GM21529 (cell line): ENCODE results near the gene PPP1R3E.
A peak's percentile ranks its signal among the peaks of the same experiment; 100 is the strongest.

Experiments used
- ATAC-seq: cut with Tn5 transposase; IDR thresholded peaks from one replicate; pipeline ENCODE4 v1.9.1; 2021; ENCODE audit not compliant: unreplicated experiment

The PPP1R3E gene

DNA sequence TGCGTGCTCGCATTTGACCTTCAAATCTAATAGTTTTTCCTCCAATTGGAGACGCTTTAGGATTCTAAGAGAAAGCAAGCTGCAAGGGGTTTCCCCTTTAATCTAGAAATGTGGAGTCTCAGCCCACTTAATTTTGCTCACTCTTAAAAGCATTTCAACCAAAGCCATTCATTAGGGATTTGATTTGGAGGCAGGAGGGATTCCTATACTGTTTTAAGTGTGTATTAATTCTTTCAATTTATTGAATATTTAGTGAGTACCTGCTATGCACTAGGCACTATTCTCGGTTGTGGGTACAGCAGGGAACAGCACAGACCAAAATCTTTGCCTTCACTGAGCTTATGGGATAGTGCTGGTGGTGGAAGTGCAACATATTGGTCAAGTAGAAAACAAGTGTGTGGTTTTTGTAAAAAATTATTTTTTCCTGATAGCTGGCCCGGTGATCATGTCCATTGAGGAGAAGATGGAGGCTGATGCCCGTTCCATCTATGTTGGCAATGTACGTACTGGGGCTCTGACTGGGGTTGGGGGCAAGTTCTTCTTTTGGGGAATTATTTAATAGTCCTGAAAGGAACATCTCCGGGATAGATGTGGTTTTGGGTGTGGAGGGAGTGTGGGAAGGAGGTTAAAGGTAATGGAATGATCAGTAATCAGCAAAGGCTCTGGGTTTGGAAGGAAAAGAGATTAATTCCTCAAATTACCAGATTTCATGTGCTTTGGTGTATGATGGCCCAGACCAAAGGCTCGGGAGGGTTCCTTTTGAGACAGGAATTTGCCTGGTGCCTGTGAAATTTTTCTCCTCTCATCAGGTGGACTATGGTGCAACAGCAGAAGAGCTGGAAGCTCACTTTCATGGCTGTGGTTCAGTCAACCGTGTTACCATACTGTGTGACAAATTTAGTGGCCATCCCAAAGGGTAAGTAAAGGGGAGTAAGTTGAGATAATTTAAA lies 20.2 kb upstream of the PPP1R3E start:
- ATAC-seq = no peak

GRCh38 chr14:23321572-23322547 lies 19.2 kb upstream of the PPP1R3E start:
- peak; percentile 17 for ATAC-seq

DNA sequence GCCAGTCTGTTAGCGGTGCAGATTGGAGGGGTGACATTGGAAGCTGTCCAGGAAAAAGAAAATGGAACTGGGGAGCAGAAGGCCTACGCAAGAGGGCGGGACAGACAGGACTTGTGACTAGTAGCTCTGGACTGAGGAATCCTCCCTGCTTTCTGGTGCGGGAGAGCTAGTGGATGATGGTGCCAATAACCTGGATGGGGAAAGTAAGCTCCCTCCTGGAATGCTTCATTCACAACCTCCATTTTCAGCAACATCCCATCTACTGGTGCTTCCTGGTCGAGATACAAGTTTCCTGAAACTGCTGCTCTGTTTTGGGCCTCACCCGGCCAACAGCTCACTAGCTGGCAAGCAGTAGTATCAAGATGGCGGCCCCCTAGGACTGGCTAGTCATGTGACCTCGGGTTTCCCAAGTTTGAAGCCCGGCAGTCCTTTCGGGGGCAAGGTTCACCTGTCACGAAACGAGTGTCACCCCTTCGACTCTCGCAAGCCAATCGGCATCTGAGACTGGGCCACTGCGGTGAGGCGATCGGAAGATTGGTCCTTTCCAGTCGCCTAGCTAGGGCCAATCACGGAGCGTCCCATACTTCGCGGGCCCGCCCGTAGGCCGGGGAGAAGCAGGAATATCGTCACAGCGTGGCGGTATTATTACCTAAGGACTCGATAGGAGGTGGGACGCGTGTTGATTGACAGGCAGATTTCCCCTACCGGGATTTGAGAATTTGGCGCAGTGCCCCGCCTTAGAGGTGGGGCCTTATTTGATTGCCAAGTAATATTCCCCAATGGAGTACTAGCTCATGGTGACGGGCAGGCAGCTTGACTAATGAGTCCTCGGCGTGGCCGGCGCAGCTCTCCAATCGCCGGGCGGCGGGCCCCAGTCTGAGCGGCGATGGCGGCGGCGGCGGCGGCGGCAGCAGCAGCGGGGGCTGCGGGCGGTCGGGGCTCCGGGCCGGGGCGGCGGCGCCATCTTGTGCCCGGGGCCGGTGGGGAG lies 18.2 kb upstream of the PPP1R3E start, which contains the start of gene PABPN1:
PABPN1 (plus strand) TSS at position 874 of the 988 bp plus-strand sequence; CDS start at position 887, 13 bp downstream.
- peak; percentile 86 for ATAC-seq

DNA sequence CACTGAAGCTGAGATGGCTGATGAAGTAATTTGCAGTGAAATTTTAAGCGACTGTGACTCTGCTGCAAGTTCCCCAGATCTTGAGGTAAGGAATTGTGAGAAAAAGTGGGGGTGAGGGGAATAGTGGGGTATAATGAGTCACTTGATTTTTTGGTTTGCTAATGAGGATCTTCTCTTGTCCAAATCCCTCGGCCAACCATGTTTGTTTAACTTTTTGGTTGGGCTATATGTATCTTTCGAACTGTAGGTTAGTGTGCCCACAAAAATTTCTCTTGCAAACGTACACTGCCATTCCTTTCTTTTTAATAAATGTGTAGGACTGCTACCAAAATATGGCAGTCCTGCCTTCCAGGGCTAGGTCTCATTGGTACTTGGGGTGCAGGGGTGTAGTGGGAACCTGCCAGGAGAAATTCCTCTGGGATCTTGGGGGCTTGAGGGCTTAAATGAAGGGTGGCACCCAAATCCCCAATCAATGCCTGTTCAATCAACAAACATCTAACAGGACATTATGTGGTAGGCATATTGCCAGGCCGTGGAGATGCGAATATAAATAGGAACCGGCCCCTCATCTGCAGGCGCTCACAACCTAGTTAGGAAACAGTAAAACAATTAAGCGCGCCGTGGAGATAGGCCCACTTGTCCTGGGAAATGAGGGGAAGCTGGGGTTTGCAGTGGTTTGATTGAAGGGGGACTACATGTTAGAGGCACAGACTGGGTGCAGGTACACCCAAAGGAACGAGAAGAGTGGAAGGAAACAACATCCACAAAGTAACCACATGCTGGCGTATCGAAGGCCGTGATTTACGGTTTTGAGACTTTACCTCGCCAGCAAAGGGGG lies 17.3 kb upstream of the PPP1R3E start:
- no peak for ATAC-seq

DNA sequence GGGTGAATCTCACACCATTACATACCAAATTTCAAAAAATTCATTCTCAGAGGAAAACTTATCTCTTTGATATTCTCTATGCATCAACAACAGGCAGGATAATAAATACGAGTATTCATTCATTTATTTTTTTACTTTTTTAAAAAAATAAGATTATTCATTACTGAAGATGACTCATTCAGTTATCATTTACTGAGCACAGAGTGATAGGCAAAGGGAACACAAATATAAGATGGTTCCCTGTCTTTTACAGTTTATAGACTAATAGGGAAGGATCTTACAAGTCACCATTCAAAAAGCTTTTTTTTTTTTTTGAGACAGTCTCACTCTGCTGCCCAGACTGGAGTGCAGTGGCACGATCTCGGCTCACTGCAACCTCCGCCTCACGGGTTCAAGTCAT lies 13.6 kb upstream of the PPP1R3E start:
- no peak for ATAC-seq

- ATAC-seq = no peak
Observed at GRCh38 chr14:23310546-23310945, 7.9 kb upstream of the PPP1R3E start.

DNA sequence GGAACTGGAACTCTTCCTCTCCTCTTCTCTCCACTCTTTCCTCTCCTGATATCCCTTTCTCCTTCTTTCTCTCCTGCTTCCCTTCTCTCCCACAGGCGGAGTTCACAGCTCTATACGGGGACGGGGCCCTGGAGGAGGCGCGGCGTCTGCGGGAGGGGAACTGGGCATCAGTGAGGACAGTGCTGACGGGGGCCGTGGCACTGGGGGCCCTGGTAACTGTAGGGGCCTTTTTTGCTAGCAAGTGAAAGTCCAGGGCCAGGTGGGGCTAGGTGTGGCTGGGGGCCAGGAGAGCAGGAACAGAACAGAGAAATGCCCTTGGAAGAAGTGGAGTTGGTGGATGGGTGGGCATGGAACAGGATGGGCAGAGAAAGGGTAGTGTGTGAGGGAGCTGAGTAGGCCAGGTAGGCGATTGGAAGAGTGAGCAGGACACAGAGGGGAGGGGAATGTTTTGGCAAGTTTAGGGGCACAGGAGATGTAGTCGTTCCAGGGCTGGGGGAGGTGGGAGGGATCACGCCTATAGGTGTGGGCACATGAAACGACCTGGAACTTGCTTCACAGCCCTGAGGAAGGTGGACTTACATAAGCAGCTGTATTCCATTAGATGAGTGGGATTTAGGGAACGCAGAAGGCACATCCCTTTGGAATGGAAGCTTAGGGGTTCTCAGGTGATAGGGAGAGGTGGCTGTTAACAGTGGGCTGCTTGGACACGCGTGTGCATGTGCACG lies 6.2 kb upstream of the PPP1R3E start:
- no peak for ATAC-seq

GRCh38 chr14:23307687-23308644 lies 5.3 kb upstream of the PPP1R3E start:
- no peak for ATAC-seq

GRCh38 chr14:23307146-23307530 lies 4.5 kb upstream of the PPP1R3E start:
- no peak for ATAC-seq

GRCh38 chr14:23306412-23307145 lies 3.9 kb upstream of the PPP1R3E start, which contains the start of gene BCL2L2:
TSS of gene BCL2L2 (plus strand) at chr14:23306833. CDS start at chr14:23307768, 935 bp downstream.
- ATAC-seq = no peak

GRCh38 chr14:23301969-23302289 lies 730 bp downstream of the PPP1R3E start:
- peak; percentile 8 for ATAC-seq

DNA sequence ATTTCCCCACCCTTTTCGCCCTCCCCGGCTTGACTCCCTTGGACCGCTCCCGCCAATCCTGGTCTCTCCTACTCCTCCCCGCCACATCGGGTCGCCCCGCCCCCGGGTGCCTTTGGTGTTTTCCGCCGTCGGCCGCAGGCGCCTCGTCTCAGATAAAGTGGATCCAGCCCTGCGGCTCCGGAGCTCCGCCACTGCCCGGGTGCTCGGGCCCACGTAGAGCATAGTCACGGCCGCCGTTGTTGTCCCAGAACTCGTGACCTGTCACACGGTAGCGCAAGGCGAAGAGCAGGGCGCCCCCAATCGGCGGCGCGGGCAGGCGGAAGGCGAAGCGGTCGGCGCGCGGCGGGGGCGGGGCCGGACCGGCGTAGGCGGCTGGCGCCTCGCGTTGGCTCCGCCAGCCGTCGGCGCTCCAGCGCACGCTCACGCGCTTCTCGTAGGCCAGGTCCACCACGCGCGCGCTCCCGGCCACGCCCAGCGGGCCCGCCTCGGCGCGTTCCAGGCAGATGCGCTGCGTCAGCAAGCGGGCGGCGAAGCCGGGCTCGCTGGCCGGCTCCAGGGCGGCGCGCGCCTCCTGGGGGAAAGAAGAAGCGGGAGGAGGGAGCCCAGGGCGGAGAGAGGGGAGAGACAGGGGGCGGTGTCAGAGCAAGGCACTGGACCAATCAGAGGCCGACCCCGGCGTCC lies 1.2 kb downstream of the PPP1R3E start:
- ATAC-seq = peak; percentile 75

DNA sequence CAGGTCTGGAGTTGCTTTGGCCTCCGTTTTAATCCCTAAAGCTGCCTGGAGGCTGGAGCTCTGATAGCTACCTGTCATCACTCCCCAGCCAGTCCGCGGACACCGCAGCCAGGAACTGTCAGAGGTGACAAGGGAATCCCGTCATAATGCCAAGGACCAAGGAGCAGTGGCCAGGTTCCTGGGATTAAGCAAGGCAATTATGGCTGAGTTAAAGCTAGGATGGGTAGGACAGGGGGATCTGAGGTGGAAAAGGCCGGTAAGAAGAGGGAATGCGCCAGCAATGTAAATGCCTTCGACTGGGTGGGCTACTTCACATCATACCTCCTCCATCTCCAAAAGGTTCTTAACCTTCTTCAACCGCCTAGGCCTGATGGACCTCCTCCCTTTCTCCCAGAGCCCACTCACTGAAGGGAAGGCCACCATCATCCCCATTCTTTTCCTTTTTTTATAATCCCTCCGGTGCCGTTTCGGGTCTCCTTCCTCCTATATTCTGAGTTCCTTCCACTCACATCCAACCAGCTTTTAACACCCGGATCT lies 1.9 kb downstream of the PPP1R3E start:
- ATAC-seq = no peak

GRCh38 chr14:23299986-23300686 lies 2.5 kb downstream of the PPP1R3E start:
- ATAC-seq = no peak

GRCh38 chr14:23299211-23299957 lies 3.3 kb downstream of the PPP1R3E start:
- ATAC-seq = no peak
